ENCODE data around the gene PTPRD. TPM values are rescaled to one million over a fixed set of nuclear protein-coding genes. Genes with fewer than 3 reads are reported as not detected.

PTPRD gene
- total RNA-seq, 4 donors from 2014 or later = 0.72 to 8.0 (median 3.0) TPM

- no peak overlapping the region for H3K4me3 ChIP-seq (ENCODE audit: low read depth, poor library complexity, severe bottlenecking)
- intact Hi-C loops (cut with DNase I; ENCODE audit: low total_unique reads) = no loop called here
- WGBS, 2 donors = 61 to 73% methylated on average over 1 of the region's 1 CpG
- TF ChIP-seq POLR2A (IDR thresholded peaks at IDR 0.05) (no peak), CTCF (IDR thresholded peaks at IDR 0.05) (no peak)
- no peak for DNase-seq (ENCODE audit: low spot score in 2 of 2)
These were observed 64.5 kb downstream of the PTPRD start for GRCh38 chr9:10548348-10548747.

GRCh38 chr9:10538073-10538472 is 74.7 kb downstream of the PTPRD start:
- WGBS, 2 donors = 83 to 92% methylated on average over 2 of the region's 2 CpGs
- TF ChIP-seq POLR2A (IDR thresholded peaks at IDR 0.05) = no peak
- no peak for TF ChIP-seq CTCF (IDR thresholded peaks at IDR 0.05)
- DNase-seq (ENCODE audit: low spot score in 2 of 2) = no peak
- intact Hi-C loops (cut with DNase I; ENCODE audit: low total_unique reads) = no loop called here
- H3K4me3 ChIP-seq (ENCODE audit: low read depth, poor library complexity, severe bottlenecking) = no peak overlapping the region

GRCh38 chr9:10534850-10535249 is 78.0 kb downstream of the PTPRD start:
- TF ChIP-seq CTCF (IDR thresholded peaks at IDR 0.05) (no peak), POLR2A (IDR thresholded peaks at IDR 0.05) (no peak)
- intact Hi-C loops (cut with DNase I; ENCODE audit: low total_unique reads) = no loop called here
- WGBS, 2 donors = 43 to 56% methylated on average over 1 of the region's 1 CpG

GRCh38 chr9:10525972-10526371 is 86.8 kb downstream of the PTPRD start:
- intact Hi-C loops (cut with DNase I; ENCODE audit: low total_unique reads) = no loop called here
- DNase-seq (ENCODE audit: low spot score in 2 of 2) = no peak
- H3K4me3 ChIP-seq (ENCODE audit: low read depth, poor library complexity, severe bottlenecking) = no peak overlapping the region
- WGBS, 2 donors = 89 to 96% methylated on average over 1 of the region's 1 CpG
- no peak for TF ChIP-seq CTCF (IDR thresholded peaks at IDR 0.05)
- TF ChIP-seq POLR2A (IDR thresholded peaks at IDR 0.05) = no peak

More at GRCh38 chr9:10534850-10535249, 78.0 kb downstream of the PTPRD start:
- H3K4me3 ChIP-seq (ENCODE audit: low read depth, poor library complexity, severe bottlenecking) = no peak overlapping the region
- DNase-seq (ENCODE audit: low spot score in 2 of 2) = no peak

GRCh38 chr9:10523164-10523563 is 89.6 kb downstream of the PTPRD start:
- no peak overlapping the region for H3K4me3 ChIP-seq (ENCODE audit: low read depth, poor library complexity, severe bottlenecking)
- no peak for TF ChIP-seq CTCF (IDR thresholded peaks at IDR 0.05)
- no peak for TF ChIP-seq POLR2A (IDR thresholded peaks at IDR 0.05)
- intact Hi-C loops (cut with DNase I; ENCODE audit: low total_unique reads) = no loop called here
- DNase-seq (ENCODE audit: low spot score in 2 of 2) = no peak
- WGBS, 2 donors = 66 to 68% methylated on average over 5 of the region's 5 CpGs

- no peak overlapping the region for H3K4me3 ChIP-seq (ENCODE audit: low read depth, poor library complexity, severe bottlenecking)
- no peak for DNase-seq (ENCODE audit: low spot score in 2 of 2)
- TF ChIP-seq CTCF (IDR thresholded peaks at IDR 0.05) (no peak), POLR2A (IDR thresholded peaks at IDR 0.05) (no peak)
- 91 to 96% methylated on average over 3 of the region's 3 CpGs for WGBS, 2 donors
- intact Hi-C loops (cut with DNase I; ENCODE audit: low total_unique reads) = no loop called here
These were observed 100.7 kb downstream of the PTPRD start for GRCh38 chr9:10512144-10512543.
